Tibial nerve (tissue), 3 donors: Measurements from ENCODE around the gene IGLL1.

Experiments
- EP300 ChIP-seq, 2 donors: sonication (generic); formaldehyde crosslinking; IDR thresholded peaks; one replicate each; pipeline ENCODE4 v1.6.1; 2017; ENCODE audit warnings: antibody characterized with exemption in 2 of 2, mild to moderate bottlenecking in 1 of 2
- POLR2A ChIP-seq, 2 donors: fragments of 450-650 bp; IDR thresholded peaks; one replicate each; pipeline ENCODE4 v1.6.1; 2017; ENCODE audit warnings: antibody characterized with exemption in 2 of 2, mild to moderate bottlenecking in 2 of 2, moderate library complexity in 2 of 2

DNA sequence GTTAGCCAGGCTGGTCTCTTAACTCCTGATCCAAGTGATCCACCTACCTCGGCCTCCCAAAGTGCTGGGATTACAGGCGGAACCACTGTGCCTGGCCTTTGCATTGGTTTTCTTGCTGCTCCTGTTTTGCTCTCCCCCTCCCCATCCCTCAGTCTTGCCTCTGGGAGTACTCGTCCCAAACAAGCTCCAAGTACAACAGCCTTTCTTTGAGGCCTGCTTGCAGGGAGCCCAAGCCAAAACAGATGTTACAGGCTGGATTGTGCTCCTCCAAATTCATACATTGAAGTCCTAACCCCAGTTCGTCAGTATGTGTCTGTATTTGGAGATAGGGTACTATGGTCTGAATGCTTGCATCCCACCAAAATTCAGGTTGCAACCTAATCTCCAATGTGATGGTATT, 8.6 kb downstream of the IGLL1 start:
- TF ChIP-seq EP300 (IDR thresholded peaks at IDR 0.05) = no peak
- no peak for TF ChIP-seq POLR2A (IDR thresholded peaks at IDR 0.05)
